ENCODE data around the gene KISS1R. TPM values are rescaled to one million over a fixed set of nuclear protein-coding genes. Genes with fewer than 3 reads are reported as not detected.

The KISS1R gene
- total and polyA plus RNA-seq, 4 donors: not detected

DNA sequence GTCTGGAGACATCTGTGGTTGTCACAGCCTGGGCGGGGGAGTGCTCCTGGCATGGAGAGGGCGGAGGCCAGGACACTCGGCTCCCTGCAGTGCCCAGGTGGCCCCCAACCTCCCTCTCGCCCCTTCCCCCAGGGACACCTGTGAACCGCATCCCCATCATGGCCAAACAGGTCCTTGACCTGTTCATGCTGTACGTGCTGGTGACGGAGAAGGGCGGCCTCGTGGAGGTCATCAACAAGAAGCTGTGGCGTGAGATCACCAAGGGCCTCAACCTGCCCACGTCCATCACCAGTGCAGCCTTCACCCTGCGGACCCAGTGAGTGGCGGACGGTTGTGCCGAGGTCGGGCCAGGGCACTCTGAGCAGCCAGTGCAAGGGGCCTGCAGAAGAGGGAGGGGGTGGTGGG, 47.0 kb downstream of the KISS1R start:
- H3K36me3 ChIP-seq (ENCODE audit: control insufficient read depth in 4 of 4, insufficient read depth in 3 of 4, low read depth in 1 of 4, low read length in 3 of 4): peaks cover 0 to 25% (median 4%) of the 10 kb centered on the region in 4 donors
- no peaks in the 10 kb centered on the region for H3K4me1 ChIP-seq (ENCODE audit: control insufficient read depth in 4 of 4, insufficient read depth in 4 of 4, low read length in 3 of 4)
- WGBS: 97% methylated on average over 16 of the region's 16 CpGs
- H3K27me3 ChIP-seq (ENCODE audit: control insufficient read depth in 4 of 4, insufficient read depth in 4 of 4, low read length in 3 of 4): no peaks in the 10 kb centered on the region
- no peak overlapping the region for H3K4me3 ChIP-seq (ENCODE audit: low read depth in 1 of 3, low read length in 3 of 3)
- H3K9ac ChIP-seq (ENCODE audit: low read depth in 1 of 2, low read length in 2 of 2): no peak overlapping the region
- no peak for DNase-seq (ENCODE audit: low spot score)
- H3K9me3 ChIP-seq (ENCODE audit: control insufficient read depth in 4 of 4, low read length in 3 of 4): no peaks in the 10 kb centered on the region
- H3K27ac ChIP-seq (ENCODE audit: low read depth in 1 of 2, low read length in 2 of 2): no peak overlapping the region
- TF ChIP-seq HNF4A (conservative IDR thresholded peaks at IDR 0.05): no peak
- TF ChIP-seq RXRA (IDR thresholded peaks at IDR 0.05): no peak
- TF ChIP-seq RAD21 (IDR thresholded peaks at IDR 0.05): no peak
- TF ChIP-seq, protein P1, sequence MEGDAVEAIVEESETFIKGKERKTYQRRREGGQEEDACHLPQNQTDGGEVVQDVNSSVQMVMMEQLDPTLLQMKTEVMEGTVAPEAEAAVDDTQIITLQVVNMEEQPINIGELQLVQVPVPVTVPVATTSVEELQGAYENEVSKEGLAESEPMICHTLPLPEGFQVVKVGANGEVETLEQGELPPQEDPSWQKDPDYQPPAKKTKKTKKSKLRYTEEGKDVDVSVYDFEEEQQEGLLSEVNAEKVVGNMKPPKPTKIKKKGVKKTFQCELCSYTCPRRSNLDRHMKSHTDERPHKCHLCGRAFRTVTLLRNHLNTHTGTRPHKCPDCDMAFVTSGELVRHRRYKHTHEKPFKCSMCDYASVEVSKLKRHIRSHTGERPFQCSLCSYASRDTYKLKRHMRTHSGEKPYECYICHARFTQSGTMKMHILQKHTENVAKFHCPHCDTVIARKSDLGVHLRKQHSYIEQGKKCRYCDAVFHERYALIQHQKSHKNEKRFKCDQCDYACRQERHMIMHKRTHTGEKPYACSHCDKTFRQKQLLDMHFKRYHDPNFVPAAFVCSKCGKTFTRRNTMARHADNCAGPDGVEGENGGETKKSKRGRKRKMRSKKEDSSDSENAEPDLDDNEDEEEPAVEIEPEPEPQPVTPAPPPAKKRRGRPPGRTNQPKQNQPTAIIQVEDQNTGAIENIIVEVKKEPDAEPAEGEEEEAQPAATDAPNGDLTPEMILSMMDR (IDR thresholded peaks at IDR 0.05; ENCODE audit: low read depth, low read length, missing input control): no peak
- no peak for TF ChIP-seq FOXA2 (IDR thresholded peaks at IDR 0.05)
- TF ChIP-seq FOXA1 (IDR thresholded peaks at IDR 0.05): no peak
- TF ChIP-seq SP1 (IDR thresholded peaks at IDR 0.05): no peak
- TF ChIP-seq NR2F2 (IDR thresholded peaks at IDR 0.05): no peak
- no peak for TF ChIP-seq HNF4G (IDR thresholded peaks at IDR 0.05)
- TF ChIP-seq, protein P2, sequence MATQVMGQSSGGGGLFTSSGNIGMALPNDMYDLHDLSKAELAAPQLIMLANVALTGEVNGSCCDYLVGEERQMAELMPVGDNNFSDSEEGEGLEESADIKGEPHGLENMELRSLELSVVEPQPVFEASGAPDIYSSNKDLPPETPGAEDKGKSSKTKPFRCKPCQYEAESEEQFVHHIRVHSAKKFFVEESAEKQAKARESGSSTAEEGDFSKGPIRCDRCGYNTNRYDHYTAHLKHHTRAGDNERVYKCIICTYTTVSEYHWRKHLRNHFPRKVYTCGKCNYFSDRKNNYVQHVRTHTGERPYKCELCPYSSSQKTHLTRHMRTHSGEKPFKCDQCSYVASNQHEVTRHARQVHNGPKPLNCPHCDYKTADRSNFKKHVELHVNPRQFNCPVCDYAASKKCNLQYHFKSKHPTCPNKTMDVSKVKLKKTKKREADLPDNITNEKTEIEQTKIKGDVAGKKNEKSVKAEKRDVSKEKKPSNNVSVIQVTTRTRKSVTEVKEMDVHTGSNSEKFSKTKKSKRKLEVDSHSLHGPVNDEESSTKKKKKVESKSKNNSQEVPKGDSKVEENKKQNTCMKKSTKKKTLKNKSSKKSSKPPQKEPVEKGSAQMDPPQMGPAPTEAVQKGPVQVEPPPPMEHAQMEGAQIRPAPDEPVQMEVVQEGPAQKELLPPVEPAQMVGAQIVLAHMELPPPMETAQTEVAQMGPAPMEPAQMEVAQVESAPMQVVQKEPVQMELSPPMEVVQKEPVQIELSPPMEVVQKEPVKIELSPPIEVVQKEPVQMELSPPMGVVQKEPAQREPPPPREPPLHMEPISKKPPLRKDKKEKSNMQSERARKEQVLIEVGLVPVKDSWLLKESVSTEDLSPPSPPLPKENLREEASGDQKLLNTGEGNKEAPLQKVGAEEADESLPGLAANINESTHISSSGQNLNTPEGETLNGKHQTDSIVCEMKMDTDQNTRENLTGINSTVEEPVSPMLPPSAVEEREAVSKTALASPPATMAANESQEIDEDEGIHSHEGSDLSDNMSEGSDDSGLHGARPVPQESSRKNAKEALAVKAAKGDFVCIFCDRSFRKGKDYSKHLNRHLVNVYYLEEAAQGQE (IDR thresholded peaks at IDR 0.05): no peak
- no peak for TF ChIP-seq EGR1 (IDR thresholded peaks at IDR 0.05; ENCODE audit: low read depth in 2 of 2)
- no peak for TF ChIP-seq GABPA (IDR thresholded peaks at IDR 0.05 in 1 of 2, conservative IDR thresholded peaks at IDR 0.05 in 1 of 2)
- TF ChIP-seq, protein P3, sequence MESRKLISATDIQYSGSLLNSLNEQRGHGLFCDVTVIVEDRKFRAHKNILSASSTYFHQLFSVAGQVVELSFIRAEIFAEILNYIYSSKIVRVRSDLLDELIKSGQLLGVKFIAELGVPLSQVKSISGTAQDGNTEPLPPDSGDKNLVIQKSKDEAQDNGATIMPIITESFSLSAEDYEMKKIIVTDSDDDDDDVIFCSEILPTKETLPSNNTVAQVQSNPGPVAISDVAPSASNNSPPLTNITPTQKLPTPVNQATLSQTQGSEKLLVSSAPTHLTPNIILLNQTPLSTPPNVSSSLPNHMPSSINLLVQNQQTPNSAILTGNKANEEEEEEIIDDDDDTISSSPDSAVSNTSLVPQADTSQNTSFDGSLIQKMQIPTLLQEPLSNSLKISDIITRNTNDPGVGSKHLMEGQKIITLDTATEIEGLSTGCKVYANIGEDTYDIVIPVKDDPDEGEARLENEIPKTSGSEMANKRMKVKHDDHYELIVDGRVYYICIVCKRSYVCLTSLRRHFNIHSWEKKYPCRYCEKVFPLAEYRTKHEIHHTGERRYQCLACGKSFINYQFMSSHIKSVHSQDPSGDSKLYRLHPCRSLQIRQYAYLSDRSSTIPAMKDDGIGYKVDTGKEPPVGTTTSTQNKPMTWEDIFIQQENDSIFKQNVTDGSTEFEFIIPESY (IDR thresholded peaks at IDR 0.05): no peak

DNA sequence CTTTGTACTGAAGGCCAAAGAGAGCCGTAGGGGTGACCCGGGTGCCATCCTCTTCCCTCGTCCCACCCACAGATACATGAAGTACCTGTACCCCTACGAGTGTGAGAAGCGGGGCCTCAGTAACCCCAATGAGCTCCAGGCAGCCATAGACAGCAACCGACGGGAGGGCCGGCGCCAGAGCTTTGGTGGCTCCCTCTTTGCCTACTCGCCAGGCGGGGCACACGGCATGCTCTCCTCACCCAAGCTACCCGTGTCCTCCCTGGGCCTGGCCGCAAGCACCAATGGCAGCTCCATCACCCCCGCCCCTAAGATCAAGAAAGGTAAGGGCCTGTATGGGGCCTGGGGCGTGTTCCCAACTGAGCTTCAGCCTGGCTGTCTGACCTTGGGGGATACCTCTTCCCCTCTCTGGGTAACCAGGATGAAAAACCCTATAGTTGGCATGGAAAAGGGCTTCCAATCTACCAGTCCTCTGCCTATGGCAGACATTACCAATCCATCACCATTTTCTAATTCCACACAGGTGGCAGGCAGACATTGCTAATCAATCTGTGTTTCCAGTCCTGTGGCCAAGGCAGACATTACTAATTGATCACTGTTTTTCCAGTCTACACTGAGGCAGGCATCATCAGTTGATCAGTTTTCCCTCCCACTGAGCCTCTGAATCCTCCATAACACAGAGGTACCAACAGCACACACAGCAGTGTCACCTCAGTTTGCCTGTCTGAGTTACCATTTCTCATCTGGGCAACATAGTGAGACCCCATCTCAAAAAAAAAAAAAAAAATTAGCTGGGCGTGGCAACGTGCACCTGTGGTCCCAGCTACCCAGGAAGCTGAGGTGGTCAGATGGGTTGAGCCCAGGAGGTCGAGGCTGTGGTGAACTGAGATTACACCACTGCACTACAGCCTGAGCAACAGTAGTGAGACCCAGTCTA, 47.9 kb downstream of the KISS1R start:
- no peaks in the 10 kb centered on the region for H3K4me1 ChIP-seq (ENCODE audit: control insufficient read depth in 4 of 4, insufficient read depth in 4 of 4, low read length in 3 of 4)
- no peak overlapping the region for H3K27ac ChIP-seq (ENCODE audit: low read depth in 1 of 2, low read length in 2 of 2)
- 99% methylated on average over 19 of the region's 19 CpGs for WGBS
- no peak overlapping the region for H3K9ac ChIP-seq (ENCODE audit: low read depth in 1 of 2, low read length in 2 of 2)
- H3K4me3 ChIP-seq (ENCODE audit: low read depth in 1 of 3, low read length in 3 of 3): no peak overlapping the region
- DNase-seq (ENCODE audit: low spot score): no peak
- H3K27me3 ChIP-seq (ENCODE audit: control insufficient read depth in 4 of 4, insufficient read depth in 4 of 4, low read length in 3 of 4): no peaks in the 10 kb centered on the region
- TF ChIP-seq TAF1 (conservative IDR thresholded peaks at IDR 0.05) (no peak), HNF4G (IDR thresholded peaks at IDR 0.05) (no peak), RXRA (IDR thresholded peaks at IDR 0.05) (no peak), SP1 (IDR thresholded peaks at IDR 0.05) (no peak), NR2F2 (IDR thresholded peaks at IDR 0.05) (no peak), FOXA1 (IDR thresholded peaks at IDR 0.05) (no peak), FOXA2 (IDR thresholded peaks at IDR 0.05) (no peak)
- TF ChIP-seq, protein P4, sequence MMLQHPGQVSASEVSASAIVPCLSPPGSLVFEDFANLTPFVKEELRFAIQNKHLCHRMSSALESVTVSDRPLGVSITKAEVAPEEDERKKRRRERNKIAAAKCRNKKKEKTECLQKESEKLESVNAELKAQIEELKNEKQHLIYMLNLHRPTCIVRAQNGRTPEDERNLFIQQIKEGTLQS (IDR thresholded peaks at IDR 0.05): no peak
- TF ChIP-seq, protein P2 (IDR thresholded peaks at IDR 0.05): no peak
- H3K36me3 ChIP-seq (ENCODE audit: control insufficient read depth in 4 of 4, insufficient read depth in 3 of 4, low read depth in 1 of 4, low read length in 3 of 4): peaks cover 0 to 24% (median 5%) of the 10 kb centered on the region in 4 donors
- no peaks in the 10 kb centered on the region for H3K9me3 ChIP-seq (ENCODE audit: control insufficient read depth in 4 of 4, low read length in 3 of 4)

All from liver (tissue), 9 donors.